ENCODE data around the gene SLC35E3. TPM values are rescaled to one million over a fixed set of nuclear protein-coding genes. Genes with fewer than 3 reads are reported as not detected.
A peak's percentile ranks its signal among the peaks of the same experiment; 100 is the strongest.

The SLC35E3 gene
- total and polyA plus RNA-seq, 2 of the 13 experiments (the other 11 are each of a cell fraction or from before 2014, with no cell fraction given) = 13.0 to 22.1 TPM

DNA sequence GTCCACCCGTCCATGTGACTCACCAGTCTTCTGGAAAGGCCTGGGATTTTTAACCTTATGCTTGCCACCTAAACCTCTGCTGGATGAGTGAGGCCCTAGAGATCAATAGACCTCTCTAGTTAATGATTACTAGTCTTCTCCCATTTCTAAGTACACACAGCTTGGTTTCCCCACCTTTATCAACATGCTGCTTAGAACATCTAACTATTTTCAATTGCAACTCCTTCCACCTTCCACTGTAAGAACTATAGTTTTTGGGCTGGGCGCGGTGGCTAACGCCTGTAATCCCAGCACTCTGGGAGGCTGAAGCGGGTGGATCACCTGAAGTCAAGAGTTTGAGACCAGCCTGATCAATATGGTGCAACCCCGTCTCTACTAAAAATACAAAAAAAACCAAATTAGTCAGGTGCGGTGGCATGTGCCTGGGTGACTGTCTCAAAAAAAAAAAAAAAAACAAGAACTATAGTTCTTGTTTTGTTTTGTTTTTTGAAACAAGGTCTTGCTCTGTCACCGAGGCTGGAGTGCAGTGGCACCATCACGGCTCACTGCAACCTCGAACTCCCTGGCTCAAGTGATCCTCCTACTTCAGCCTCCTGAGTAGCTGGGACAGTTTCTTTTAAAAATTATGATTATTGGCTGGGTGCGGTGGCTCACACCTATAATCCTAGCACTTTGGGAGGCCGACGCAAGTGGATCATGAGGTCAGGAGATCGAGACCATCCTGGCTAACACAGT is 43.3 kb downstream of the SLC35E3 start (continued):
- TF ChIP-seq, protein P1, sequence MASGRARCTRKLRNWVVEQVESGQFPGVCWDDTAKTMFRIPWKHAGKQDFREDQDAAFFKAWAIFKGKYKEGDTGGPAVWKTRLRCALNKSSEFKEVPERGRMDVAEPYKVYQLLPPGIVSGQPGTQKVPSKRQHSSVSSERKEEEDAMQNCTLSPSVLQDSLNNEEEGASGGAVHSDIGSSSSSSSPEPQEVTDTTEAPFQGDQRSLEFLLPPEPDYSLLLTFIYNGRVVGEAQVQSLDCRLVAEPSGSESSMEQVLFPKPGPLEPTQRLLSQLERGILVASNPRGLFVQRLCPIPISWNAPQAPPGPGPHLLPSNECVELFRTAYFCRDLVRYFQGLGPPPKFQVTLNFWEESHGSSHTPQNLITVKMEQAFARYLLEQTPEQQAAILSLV (CRISPR knock-in tag; IDR thresholded peaks at IDR 0.05; ENCODE audit: borderline replicate concordance) = no peak
- TF ChIP-seq ZNF629 (CRISPR knock-in tag; conservative IDR thresholded peaks at IDR 0.05) (no peak), RBAK (CRISPR knock-in tag; IDR thresholded peaks at IDR 0.05) (no peak), PCBP2 (optimal IDR thresholded peaks at IDR 0.05; ENCODE audit: low read depth, low read length, poor library complexity, severe bottlenecking) (no peak), ZSCAN22 (CRISPR knock-in tag; IDR thresholded peaks at IDR 0.05) (no peak), NCOR1 (IDR thresholded peaks at IDR 0.05; ENCODE audit: borderline replicate concordance, low read length) (peak; percentile 83; the same call in 1 of the 2 replicates), ZNF235 (CRISPR knock-in tag; IDR thresholded peaks at IDR 0.05; ENCODE audit: borderline replicate concordance) (no peak), ZNF598 (CRISPR knock-in tag; IDR thresholded peaks at IDR 0.05; ENCODE audit: borderline replicate concordance) (no peak), ZNF615 (CRISPR knock-in tag; IDR thresholded peaks at IDR 0.05; ENCODE audit: borderline replicate concordance) (no peak), ZFX (CRISPR knock-in tag; IDR thresholded peaks at IDR 0.05; ENCODE audit: low read depth) (peak; percentile 75), ZBTB20 (CRISPR knock-in tag; IDR thresholded peaks at IDR 0.05; ENCODE audit: borderline replicate concordance, low read depth) (no peak), ARNTL (CRISPR knock-in tag; IDR thresholded peaks at IDR 0.05) (peak; percentile 89), GATAD2A (CRISPR knock-in tag; IDR thresholded peaks at IDR 0.05) (peak; percentile 92)
- TF ChIP-seq, protein P2, sequence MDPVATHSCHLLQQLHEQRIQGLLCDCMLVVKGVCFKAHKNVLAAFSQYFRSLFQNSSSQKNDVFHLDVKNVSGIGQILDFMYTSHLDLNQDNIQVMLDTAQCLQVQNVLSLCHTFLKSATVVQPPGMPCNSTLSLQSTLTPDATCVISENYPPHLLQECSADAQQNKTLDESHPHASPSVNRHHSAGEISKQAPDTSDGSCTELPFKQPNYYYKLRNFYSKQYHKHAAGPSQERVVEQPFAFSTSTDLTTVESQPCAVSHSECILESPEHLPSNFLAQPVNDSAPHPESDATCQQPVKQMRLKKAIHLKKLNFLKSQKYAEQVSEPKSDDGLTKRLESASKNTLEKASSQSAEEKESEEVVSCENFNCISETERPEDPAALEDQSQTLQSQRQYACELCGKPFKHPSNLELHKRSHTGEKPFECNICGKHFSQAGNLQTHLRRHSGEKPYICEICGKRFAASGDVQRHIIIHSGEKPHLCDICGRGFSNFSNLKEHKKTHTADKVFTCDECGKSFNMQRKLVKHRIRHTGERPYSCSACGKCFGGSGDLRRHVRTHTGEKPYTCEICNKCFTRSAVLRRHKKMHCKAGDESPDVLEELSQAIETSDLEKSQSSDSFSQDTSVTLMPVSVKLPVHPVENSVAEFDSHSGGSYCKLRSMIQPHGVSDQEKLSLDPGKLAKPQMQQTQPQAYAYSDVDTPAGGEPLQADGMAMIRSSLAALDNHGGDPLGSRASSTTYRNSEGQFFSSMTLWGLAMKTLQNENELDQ (CRISPR knock-in tag; IDR thresholded peaks at IDR 0.05; ENCODE audit: borderline replicate concordance) = no peak
- TF ChIP-seq, protein P3, sequence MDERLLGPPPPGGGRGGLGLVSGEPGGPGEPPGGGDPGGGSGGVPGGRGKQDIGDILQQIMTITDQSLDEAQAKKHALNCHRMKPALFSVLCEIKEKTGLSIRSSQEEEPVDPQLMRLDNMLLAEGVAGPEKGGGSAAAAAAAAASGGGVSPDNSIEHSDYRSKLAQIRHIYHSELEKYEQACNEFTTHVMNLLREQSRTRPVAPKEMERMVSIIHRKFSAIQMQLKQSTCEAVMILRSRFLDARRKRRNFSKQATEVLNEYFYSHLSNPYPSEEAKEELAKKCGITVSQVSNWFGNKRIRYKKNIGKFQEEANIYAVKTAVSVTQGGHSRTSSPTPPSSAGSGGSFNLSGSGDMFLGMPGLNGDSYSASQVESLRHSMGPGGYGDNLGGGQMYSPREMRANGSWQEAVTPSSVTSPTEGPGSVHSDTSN (CRISPR knock-in tag; IDR thresholded peaks at IDR 0.05) = no peak
- TF ChIP-seq, protein P4, sequence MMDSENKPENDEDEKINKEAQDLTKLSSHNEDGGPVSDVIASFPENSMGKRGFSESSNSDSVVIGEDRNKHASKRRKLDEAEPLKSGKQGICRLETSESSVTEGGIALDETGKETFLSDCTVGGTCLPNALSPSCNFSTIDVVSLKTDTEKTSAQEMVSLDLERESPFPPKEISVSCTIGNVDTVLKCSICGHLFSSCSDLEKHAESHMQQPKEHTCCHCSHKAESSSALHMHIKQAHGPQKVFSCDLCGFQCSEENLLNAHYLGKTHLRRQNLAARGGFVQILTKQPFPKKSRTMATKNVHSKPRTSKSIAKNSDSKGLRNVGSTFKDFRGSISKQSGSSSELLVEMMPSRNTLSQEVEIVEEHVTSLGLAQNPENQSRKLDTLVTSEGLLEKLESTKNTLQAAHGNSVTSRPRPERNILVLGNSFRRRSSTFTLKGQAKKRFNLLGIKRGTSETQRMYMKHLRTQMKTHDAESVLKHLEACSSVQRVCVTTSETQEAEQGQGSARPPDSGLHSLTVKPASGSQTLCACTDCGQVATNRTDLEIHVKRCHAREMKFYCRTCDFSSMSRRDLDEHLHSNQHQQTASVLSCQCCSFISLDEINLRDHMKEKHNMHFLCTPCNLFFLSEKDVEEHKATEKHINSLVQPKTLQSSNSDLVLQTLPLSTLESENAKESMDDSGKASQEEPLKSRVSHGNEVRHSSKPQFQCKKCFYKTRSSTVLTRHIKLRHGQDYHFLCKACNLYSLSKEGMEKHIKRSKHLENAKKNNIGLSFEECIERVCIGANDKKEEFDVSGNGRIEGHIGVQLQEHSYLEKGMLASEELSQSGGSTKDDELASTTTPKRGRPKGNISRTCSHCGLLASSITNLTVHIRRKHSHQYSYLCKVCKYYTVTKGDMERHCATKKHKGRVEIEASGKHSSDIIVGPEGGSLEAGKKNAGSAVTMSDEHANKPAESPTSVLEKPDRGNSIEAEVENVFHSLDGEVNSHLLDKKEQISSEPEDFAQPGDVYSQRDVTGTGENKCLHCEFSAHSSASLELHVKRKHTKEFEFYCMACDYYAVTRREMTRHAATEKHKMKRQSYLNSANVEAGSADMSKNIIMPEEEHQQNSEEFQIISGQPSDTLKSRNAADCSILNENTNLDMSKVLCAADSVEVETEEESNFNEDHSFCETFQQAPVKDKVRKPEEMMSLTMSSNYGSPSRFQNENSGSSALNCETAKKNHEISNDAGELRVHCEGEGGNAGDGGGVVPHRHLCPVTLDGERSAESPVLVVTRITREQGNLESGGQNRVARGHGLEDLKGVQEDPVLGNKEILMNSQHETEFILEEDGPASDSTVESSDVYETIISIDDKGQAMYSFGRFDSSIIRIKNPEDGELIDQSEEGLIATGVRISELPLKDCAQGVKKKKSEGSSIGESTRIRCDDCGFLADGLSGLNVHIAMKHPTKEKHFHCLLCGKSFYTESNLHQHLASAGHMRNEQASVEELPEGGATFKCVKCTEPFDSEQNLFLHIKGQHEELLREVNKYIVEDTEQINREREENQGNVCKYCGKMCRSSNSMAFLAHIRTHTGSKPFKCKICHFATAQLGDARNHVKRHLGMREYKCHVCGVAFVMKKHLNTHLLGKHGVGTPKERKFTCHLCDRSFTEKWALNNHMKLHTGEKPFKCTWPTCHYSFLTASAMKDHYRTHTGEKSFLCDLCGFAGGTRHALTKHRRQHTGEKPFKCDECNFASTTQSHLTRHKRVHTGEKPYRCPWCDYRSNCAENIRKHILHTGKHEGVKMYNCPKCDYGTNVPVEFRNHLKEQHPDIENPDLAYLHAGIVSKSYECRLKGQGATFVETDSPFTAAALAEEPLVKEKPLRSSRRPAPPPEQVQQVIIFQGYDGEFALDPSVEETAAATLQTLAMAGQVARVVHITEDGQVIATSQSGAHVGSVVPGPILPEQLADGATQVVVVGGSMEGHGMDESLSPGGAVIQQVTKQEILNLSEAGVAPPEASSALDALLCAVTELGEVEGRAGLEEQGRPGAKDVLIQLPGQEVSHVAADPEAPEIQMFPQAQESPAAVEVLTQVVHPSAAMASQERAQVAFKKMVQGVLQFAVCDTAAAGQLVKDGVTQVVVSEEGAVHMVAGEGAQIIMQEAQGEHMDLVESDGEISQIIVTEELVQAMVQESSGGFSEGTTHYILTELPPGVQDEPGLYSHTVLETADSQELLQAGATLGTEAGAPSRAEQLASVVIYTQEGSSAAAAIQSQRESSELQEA (CRISPR knock-in tag; IDR thresholded peaks at IDR 0.05; ENCODE audit: not compliant biosample characterization) = no peak

Data from HepG2 (cell line).